SJSA1 (cell line): ENCODE measurements around the gene FNBP1. TPM values are rescaled to one million over a fixed set of nuclear protein-coding genes. Genes with fewer than 3 reads are reported as not detected.

Experiments used
- DNase-seq, 2 experiments: peaks; one replicate each; pipeline ENCODE4 v3.0.0-alpha.2; 2015 to 2020; ENCODE audit warnings: low spot score in 2 of 2, low read depth in 1 of 2
- H3K27ac ChIP-seq: fragments of 250-450 bp; sonication (Bioruptor Pico); 2 replicates; pipeline ENCODE4 v1.5.1; 2020; ENCODE audit warnings: mild to moderate bottlenecking, moderate library complexity
- H3K27me3 ChIP-seq: fragments of 250-450 bp; sonication (Bioruptor Pico); replicated peaks from 2 replicates; pipeline ENCODE4 v1.5.1; 2020; ENCODE audit warnings: mild to moderate bottlenecking, moderate library complexity
- H3K36me3 ChIP-seq: fragments of 250-450 bp; sonication (Bioruptor Pico); 2 replicates; pipeline ENCODE4 v1.5.1; 2020; ENCODE audit warnings: mild to moderate bottlenecking
- H3K4me1 ChIP-seq: fragments of 250-450 bp; sonication (Bioruptor Pico); replicated peaks from 2 replicates; pipeline ENCODE4 v1.6.1; 2021; ENCODE audit warnings: mild to moderate bottlenecking
- H3K4me3 ChIP-seq: fragments of 250-450 bp; sonication (Bioruptor Pico); 2 replicates; pipeline ENCODE4 v1.5.1; 2020; ENCODE audit warnings: mild to moderate bottlenecking
- H3K9me3 ChIP-seq: fragments of 250-450 bp; sonication (Bioruptor Pico); replicated peaks from 2 replicates; pipeline ENCODE4 v1.5.1; 2020; ENCODE audit warnings: mild to moderate bottlenecking
- total RNA-seq: library from RNA; depleted of rRNA; stranded (reverse); fragments of >200 nt; shearing (Covaris generic); gene quantifications from 2 replicates; pipeline ENCODE4 v1.2.3, GENCODE V29; 2014

Gene FNBP1
- total RNA-seq, 1 experiment from 2014 or later: 24.3 TPM

DNA sequence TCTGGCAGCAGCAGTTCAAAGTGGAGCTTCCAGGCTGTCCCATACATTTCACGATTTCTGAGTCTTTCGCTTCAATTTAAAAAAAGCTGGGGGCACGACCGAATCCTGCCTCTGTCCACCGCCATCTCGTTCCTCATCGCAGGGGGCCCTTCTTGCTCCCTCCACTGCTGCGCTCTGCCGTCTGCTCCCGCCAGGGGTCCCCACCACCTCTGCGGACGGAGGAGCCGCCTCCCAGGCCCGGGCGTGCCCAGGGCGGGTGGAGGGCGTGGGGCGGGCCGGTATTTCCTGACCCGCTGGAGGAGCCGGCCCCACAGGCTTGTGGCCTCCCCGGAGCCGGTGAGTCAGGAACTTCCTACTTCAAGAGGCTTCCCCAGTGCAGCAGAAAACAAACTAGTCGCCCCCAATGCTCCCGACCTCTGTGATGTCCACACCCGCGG lies 157.3 kb downstream of the FNBP1 start:
- DNase-seq: peak; percentile 92 to 96
- H3K27ac ChIP-seq: peak overlapping the region; percentile 27; the same call in 1 of the 2 replicates
- no peaks in the 10 kb centered on the region for H3K27me3 ChIP-seq
- H3K9me3 ChIP-seq: no peaks in the 10 kb centered on the region
- H3K4me1 ChIP-seq: peaks cover 49% of the 10 kb centered on the region
- no peak overlapping the region for H3K4me3 ChIP-seq
- H3K36me3 ChIP-seq: peaks cover 16% of the 10 kb centered on the region

DNA sequence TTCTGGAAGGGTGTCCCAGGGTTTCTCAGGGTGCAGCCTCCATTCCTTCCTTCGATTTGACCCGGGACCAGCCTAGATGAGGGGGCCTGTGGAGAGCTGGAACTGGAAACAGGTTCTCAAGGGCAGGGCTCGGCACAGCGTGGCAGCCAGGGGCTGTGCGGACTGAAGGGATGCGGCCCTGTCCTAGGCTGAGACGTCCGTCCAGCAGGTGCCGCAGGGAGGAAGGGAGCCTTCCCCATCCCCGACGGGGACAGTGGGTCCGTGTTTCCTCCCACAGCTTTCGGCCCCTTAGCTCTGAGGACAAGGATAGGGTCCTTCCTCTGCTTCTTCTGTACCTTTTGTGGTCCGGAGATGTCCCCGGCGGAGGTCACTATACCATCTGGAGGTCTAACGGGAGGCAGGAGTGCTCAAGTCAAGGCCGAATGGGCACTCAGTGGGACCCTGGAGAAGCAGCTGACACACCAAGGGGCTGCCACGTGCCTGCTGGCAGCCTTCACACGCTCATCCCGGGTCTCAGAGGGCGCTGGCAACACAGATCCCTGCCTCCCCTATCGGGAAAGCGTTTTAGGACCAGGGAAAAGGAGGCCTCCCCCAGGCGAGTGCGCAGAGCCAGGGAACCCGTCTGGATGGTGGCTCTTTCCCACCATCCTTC lies 157.8 kb downstream of the FNBP1 start:
- Histone ChIP-seq H3K36me3 (peaks cover 16% of the 10 kb centered on the region), H3K9me3 (no peaks in the 10 kb centered on the region), H3K27me3 (no peaks in the 10 kb centered on the region), H3K27ac (no peak overlapping the region), H3K4me3 (no peak overlapping the region), H3K4me1 (peaks cover 49% of the 10 kb centered on the region)
- no peak for DNase-seq

DNA sequence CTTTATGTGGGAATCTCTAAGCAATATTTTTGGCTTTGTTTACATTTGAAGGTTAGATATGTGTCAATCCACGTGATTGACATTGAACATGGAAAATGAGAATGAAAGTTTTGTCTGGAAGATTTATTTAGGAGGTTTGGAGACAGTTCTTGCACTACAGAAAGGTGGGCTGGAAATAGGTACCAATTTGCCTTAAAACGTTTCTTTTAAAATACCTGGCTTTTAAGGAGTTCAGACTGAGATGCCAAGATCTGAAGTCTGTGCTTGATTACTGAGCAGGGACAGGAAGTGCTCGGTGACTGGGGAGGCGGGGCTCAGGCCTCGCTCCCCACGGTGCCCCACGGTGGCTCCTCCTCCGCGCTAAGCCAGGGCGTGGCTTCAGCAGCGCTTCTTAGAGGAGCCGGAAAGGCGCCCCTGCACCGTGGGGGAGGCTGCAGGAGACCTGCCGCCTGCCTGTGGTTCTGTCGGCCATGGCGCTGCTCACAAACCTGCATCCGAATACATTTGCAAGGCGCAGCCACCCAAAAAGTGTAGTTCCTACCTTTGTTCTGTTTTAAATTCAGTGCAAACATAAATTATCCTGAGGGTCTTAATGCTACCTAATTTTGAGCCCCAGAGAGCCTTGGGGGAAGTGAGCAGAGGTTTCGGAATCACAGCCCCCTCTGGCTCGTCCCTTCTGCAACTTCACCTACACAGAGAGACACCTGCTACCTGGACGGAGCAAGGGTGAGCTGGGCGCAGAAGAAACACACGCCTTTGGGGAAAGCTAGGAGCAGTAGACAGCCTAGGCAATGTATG lies 158.6 kb downstream of the FNBP1 start:
- H3K27ac ChIP-seq: no peak overlapping the region
- H3K36me3 ChIP-seq: peaks cover 10% of the 10 kb centered on the region
- no peak overlapping the region for H3K4me3 ChIP-seq
- peak; percentile 64 to 79 for DNase-seq
- H3K27me3 ChIP-seq: no peaks in the 10 kb centered on the region
- H3K4me1 ChIP-seq: peaks cover 49% of the 10 kb centered on the region
- H3K9me3 ChIP-seq: no peaks in the 10 kb centered on the region

DNA sequence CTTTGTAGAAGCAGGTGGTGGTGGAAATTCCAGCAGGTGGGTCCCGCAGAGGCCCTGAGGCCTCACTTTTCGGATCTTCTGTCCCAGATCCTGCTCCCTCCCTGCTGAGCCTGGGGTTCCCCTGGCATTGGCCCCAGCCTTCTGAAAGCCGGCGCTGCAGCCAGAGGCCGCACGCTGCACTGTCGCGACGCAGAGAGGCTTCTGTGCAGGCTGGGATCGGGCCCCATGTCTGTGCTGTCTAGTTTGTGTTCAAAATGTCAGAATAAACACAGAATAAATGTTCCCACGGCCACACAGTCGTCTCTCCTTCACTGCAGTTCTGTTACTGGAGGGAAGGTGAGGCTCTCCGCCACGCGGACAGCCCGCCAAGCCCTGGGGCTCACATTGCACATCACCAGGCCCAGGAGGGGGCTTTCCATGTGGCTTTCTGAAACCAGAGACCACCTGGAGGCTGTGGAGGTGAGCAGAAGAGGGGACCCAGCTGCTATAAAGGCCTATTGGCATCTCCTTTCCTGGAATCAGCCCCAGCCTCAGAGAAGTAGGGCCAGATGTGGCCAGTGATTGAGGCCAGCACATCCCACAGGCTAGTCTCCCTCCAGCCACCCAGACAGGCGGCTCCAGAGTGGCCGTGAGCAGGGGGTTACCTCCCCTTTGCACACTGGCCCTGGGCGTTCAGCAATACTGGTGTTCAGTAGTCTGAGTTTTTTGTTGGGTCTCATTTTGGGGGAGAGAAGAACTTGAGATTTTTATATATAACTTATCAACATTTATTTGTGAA lies 161.3 kb downstream of the FNBP1 start:
- H3K27me3 ChIP-seq: no peaks in the 10 kb centered on the region
- peaks cover 30% of the 10 kb centered on the region for H3K4me1 ChIP-seq
- no peaks in the 10 kb centered on the region for H3K36me3 ChIP-seq
- H3K27ac ChIP-seq: no peak overlapping the region
- no peak for DNase-seq
- H3K9me3 ChIP-seq: no peaks in the 10 kb centered on the region
- H3K4me3 ChIP-seq: no peak overlapping the region

DNA sequence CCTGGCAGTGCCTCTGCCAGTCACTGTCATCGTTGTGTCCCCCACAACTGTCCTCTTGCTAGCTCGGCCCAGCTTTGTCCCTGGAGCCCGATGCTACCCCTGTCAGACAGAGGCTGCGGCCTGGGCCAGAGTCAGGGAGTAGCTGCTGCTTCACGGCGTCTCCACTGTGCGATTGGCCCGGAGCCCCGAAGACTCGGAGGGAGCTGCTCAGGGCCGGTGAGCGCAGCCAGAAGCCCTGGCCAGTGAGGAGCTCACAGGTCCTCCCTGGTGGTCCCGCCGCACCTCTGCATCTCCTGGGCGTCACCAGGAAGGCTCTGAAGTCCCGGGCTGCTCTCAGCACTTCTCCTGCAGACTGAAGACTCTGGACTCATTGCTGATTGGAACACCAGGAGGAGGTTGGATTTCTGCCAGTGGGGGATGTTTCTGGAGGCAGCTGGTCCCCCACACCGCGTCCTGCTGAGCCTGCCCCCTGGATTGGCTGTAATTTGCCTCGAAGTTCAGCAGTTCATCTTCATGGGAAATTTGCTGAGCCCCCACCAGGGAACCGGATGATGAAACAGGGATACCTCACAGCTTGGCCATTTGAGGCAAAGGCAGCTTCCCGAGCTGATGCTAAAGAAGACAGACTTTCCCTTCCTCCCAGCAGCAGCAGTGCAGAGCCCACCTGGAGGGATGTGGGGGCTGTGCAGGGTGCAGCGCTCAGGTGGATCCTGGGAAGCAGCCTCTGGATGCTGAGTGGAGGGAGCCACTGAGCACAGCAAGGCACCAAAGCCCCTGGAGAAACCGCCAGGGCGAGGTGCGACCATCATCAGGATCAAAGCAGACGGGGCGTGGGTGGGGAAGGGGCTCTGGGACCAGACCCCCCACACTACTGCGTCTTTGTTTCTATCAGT lies 162.1 kb downstream of the FNBP1 start:
- no peaks in the 10 kb centered on the region for H3K27me3 ChIP-seq
- H3K4me3 ChIP-seq: no peak overlapping the region
- no peaks in the 10 kb centered on the region; the same call in 1 of the 2 replicates for H3K36me3 ChIP-seq
- DNase-seq: no peak
- no peak overlapping the region for H3K27ac ChIP-seq
- peaks cover 21% of the 10 kb centered on the region for H3K4me1 ChIP-seq
- H3K9me3 ChIP-seq: no peaks in the 10 kb centered on the region

DNA sequence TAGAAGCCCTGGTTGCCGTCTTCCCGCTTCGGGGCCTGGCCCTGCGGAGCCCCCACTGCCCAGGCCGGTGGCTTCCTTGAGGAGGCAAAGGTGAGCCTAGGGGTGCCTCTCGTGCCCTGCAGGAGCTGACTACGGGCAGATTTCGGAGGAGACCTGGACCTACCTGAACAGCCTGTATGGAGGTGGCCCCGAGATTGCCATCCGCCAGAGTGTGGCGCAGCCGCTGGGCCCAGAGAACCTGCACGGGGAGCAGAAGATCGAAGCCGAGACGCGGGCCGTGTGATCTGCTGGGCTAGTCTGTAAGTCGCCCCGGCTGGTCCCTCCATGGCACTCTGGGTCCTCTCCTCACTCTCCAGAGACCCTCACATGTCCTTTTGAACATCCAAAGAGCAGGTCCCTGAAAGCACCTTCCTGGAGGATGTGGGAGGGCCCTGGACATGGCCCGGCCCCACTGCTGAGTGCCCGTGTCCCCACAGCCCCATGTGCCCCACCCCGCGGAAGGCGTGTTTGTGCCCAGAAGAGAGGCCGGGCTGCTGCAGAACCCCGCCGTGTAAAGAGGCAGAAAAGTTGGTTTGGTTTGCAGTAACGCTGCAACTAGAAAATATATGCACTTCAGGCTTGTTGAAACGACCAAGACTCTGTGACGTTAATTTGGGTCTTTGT lies 162.9 kb downstream of the FNBP1 start:
- peaks cover 4% of the 10 kb centered on the region; the same call in 1 of the 2 replicates for H3K36me3 ChIP-seq
- no peak for DNase-seq
- H3K4me3 ChIP-seq: no peak overlapping the region
- no peak overlapping the region for H3K27ac ChIP-seq
- H3K27me3 ChIP-seq: no peaks in the 10 kb centered on the region
- peaks cover 14% of the 10 kb centered on the region for H3K4me1 ChIP-seq
- H3K9me3 ChIP-seq: no peaks in the 10 kb centered on the region

DNA sequence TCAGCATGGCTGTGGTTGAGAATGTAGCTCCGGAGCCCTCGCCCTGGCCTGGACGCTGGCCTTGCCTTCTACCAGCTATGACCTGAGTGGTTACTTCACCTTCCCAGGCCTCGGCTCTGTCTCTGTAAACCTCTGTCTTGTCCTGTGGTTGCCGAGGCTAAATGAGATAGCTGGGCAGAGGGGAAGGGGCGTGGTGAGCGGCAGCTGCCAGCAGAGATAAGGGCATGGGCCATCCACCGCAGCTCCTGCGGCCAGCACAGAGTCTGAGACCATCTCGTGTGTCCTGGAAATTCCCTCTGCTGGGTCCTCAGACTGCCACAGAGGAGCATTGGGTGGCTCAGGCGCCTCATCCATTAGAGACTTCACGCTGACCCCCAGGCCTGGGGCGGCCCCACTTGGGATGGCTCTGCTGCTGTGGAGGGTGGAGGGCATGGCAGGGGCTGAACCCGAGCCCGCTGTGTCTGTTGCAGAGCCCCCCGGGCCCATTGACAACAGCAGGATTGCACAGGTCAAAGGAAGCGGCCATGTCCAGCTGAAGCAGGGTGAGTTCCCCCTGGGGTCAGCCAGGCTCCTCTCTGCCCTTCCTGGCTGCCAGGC lies 163.8 kb downstream of the FNBP1 start:
- peaks cover 4% of the 10 kb centered on the region for H3K4me1 ChIP-seq
- no peak for DNase-seq

DNA sequence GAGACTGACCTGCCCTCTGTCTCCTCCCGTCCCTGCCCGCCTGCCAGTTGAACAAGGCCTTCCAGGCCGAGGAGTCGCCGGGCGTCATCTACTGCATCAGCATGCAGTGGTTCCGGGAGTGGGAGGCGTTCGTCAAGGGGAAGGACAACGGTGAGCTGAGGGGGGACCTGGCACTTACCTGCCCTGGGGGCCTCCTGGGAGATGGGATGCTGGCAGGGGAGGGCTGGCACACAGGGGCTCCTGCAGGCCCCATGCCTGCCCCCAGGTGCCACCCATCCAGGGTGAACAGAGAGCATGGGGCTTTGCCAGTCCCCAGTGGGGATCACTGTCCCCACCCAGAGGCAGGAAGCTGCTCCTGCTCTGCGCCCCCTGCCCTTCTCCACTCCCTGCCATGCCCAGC lies 164.7 kb downstream of the FNBP1 start:
- DNase-seq: no peak
- Histone ChIP-seq H3K4me3 (no peak overlapping the region), H3K4me1 (no peaks in the 10 kb centered on the region), H3K9me3 (no peaks in the 10 kb centered on the region), H3K27ac (no peak overlapping the region), H3K27me3 (no peaks in the 10 kb centered on the region), H3K36me3 (peaks cover 5% of the 10 kb centered on the region; the same call in 1 of the 2 replicates)

More for the DNA sequence above, 163.8 kb downstream of the FNBP1 start:
- Histone ChIP-seq H3K9me3 (no peaks in the 10 kb centered on the region), H3K4me3 (no peak overlapping the region), H3K36me3 (peaks cover 5% of the 10 kb centered on the region; the same call in 1 of the 2 replicates), H3K27me3 (no peaks in the 10 kb centered on the region), H3K27ac (no peak overlapping the region)

DNA sequence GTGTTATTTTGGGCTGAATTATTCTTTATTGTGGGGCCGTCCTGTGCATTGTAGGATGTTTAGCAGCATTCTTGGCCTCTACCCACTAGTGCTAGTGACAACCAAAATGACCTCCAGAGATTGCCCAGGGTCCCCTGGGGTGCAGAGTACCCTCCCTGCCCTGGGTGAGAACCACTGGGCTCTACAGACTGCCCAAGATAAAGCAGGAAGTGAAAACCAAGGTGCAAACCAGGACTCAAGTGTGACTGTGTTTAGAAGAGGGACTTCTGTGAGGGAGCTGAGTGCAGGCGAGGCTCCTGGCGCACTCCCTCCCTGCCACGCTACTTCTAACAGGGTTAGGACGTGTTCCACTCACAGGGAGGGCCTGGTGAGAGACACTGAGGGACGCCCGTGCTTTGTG lies 166.2 kb downstream of the FNBP1 start:
- H3K4me3 ChIP-seq: no peak overlapping the region
- no peak overlapping the region for H3K27ac ChIP-seq
- DNase-seq: no peak
- H3K9me3 ChIP-seq: no peaks in the 10 kb centered on the region
- no peaks in the 10 kb centered on the region for H3K4me1 ChIP-seq
- no peaks in the 10 kb centered on the region for H3K27me3 ChIP-seq
- H3K36me3 ChIP-seq: peaks cover 5% of the 10 kb centered on the region; the same call in 1 of the 2 replicates

DNA sequence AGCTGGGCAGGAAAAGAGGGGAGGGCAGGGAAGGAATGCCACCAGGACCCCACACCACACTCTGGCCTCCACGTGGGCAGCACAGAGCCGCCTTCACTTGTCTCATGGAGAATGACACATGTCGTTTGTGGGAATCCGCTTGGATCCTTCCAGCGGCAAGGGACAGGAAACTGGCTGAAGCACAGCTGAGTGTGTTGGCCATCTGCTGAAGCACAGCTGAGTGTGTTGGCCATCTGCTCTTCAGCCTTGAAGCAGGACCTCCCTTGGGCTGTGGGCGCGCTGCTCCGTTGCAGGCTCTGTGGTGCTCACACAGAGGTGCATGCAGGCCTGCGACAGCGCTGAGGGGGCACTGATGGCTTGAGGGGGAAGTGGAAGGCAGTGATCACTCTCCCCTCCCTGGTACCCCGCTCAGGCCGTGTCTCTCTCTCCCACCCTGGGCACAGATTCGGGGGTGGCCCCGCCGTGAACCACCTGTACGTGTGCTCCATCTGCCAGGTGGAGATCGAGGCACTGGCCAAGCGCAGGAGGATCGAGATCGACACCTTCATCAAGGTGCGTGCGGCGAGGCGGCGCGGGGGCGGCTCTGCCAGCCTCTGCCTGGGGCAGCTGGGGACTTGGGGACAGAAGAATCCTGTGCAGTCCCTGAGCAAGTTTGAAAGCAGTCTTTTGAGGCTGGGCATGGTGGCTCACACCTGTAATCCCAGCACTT lies 167.1 kb downstream of the FNBP1 start:
- Histone ChIP-seq H3K4me1 (no peaks in the 10 kb centered on the region), H3K9me3 (no peaks in the 10 kb centered on the region), H3K27me3 (no peaks in the 10 kb centered on the region), H3K4me3 (no peak overlapping the region), H3K36me3 (peaks cover 5% of the 10 kb centered on the region; the same call in 1 of the 2 replicates), H3K27ac (no peak overlapping the region)
- DNase-seq: no peak

DNA sequence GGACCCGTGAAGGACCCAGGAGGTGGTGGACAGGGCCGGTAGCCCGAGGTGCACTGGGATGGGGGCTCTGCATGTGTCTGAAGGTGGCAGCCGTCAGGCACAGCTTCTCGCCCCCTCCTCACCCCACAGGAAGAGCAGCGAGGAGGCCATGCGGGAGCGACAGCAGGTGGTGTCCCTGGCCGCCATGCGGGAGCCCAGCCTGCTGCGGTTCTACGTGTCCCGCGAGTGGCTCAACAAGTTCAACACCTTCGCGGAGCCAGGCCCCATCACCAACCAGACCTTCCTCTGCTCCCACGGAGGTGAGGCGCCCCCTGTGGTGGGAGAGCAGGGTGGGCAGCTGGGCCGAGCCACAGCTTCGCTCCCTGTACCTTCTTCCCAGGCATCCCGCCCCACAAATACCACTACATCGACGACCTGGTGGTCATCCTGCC lies 167.8 kb downstream of the FNBP1 start:
- Histone ChIP-seq H3K27ac (no peak overlapping the region), H3K4me3 (no peak overlapping the region), H3K4me1 (no peaks in the 10 kb centered on the region), H3K27me3 (no peaks in the 10 kb centered on the region), H3K9me3 (no peaks in the 10 kb centered on the region), H3K36me3 (peaks cover 5% of the 10 kb centered on the region; the same call in 1 of the 2 replicates)
- no peak for DNase-seq
